ENCODE results near the gene MAP1LC3B.
A peak's percentile ranks its signal among the peaks of the same experiment; 100 is the strongest.

Gene MAP1LC3B

GRCh38 chr16:87425941-87426340, 33.8 kb downstream of the MAP1LC3B start:
- DNase-seq: no peak
- Histone ChIP-seq H3K27me3 (replicated peaks; ENCODE audit: control insufficient read depth, insufficient read depth, low read length, poor library complexity, severe bottlenecking) (no peaks in the 10 kb centered on the region), H3K36me3 (ENCODE audit: control insufficient read depth, insufficient read depth, low read length) (peaks cover 24% of the 10 kb centered on the region), H3K4me3 (ENCODE audit: insufficient read depth, low read depth, low read length, poor library complexity, severe bottlenecking) (no peak overlapping the region), H3K4me1 (ENCODE audit: control insufficient read depth, insufficient read depth, low read length, poor library complexity, severe bottlenecking) (no peaks in the 10 kb centered on the region), H3K9me3 (ENCODE audit: control insufficient read depth, low read length) (no peaks in the 10 kb centered on the region), H3K27ac (ENCODE audit: insufficient read depth, low read length, poor library complexity, severe bottlenecking) (no peak overlapping the region)

GRCh38 chr16:87426423-87427215, 34.5 kb downstream of the MAP1LC3B start:
- DNase-seq: no peak
- H3K9me3 ChIP-seq (ENCODE audit: control insufficient read depth, low read length): no peaks in the 10 kb centered on the region
- no peak overlapping the region for H3K4me3 ChIP-seq (ENCODE audit: insufficient read depth, low read depth, low read length, poor library complexity, severe bottlenecking)
- peaks cover 19% of the 10 kb centered on the region for H3K36me3 ChIP-seq (ENCODE audit: control insufficient read depth, insufficient read depth, low read length)
- H3K27me3 ChIP-seq (replicated peaks; ENCODE audit: control insufficient read depth, insufficient read depth, low read length, poor library complexity, severe bottlenecking): no peaks in the 10 kb centered on the region
- H3K4me1 ChIP-seq (ENCODE audit: control insufficient read depth, insufficient read depth, low read length, poor library complexity, severe bottlenecking): no peaks in the 10 kb centered on the region
- no peak overlapping the region for H3K27ac ChIP-seq (ENCODE audit: insufficient read depth, low read length, poor library complexity, severe bottlenecking)

- no peak for DNase-seq
- Histone ChIP-seq H3K36me3 (ENCODE audit: control insufficient read depth, insufficient read depth, low read length) (peaks cover 7% of the 10 kb centered on the region), H3K4me1 (ENCODE audit: control insufficient read depth, insufficient read depth, low read length, poor library complexity, severe bottlenecking) (peaks cover 8% of the 10 kb centered on the region), H3K27ac (ENCODE audit: insufficient read depth, low read length, poor library complexity, severe bottlenecking) (no peak overlapping the region), H3K27me3 (replicated peaks; ENCODE audit: control insufficient read depth, insufficient read depth, low read length, poor library complexity, severe bottlenecking) (no peaks in the 10 kb centered on the region), H3K9me3 (ENCODE audit: control insufficient read depth, low read length) (no peaks in the 10 kb centered on the region), H3K4me3 (ENCODE audit: insufficient read depth, low read depth, low read length, poor library complexity, severe bottlenecking) (no peak overlapping the region)
Measured at GRCh38 chr16:87431926-87432325, 39.8 kb downstream of the MAP1LC3B start.

- no peak for DNase-seq
- Histone ChIP-seq H3K4me1 (ENCODE audit: control insufficient read depth, insufficient read depth, low read length, poor library complexity, severe bottlenecking) (peaks cover 9% of the 10 kb centered on the region), H3K27me3 (replicated peaks; ENCODE audit: control insufficient read depth, insufficient read depth, low read length, poor library complexity, severe bottlenecking) (no peaks in the 10 kb centered on the region), H3K27ac (ENCODE audit: insufficient read depth, low read length, poor library complexity, severe bottlenecking) (no peak overlapping the region), H3K36me3 (ENCODE audit: control insufficient read depth, insufficient read depth, low read length) (peaks cover 7% of the 10 kb centered on the region), H3K4me3 (ENCODE audit: insufficient read depth, low read depth, low read length, poor library complexity, severe bottlenecking) (no peak overlapping the region), H3K9me3 (ENCODE audit: control insufficient read depth, low read length) (no peaks in the 10 kb centered on the region)
Measured at GRCh38 chr16:87432330-87432915, 40.3 kb downstream of the MAP1LC3B start.

DNA sequence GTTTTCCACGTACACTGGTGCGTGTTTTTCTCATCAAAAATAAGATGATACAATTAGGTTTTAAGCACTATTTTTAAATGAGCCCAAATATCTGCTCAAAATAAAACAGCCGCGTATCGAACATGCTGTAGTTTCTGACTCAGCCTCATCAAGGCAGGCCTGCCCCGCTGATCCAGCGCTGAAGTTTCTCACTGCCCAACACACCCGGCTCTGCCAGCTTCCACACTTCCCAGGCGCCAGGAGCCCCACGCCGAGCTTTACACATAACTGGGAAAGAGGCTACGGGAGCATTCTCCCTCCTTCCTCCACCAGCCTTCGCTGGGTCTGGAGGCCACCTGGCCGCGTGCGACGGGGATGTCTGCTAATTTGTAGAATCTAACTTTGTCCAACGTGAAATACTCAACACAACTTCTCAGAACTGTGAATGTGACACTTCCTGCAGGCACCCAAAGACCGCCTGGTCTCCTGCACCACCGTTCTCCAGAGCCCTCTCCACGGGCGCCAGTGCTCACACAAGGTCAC, 42.1 kb downstream of the MAP1LC3B start:
- no peak for DNase-seq
- no peaks in the 10 kb centered on the region for H3K27me3 ChIP-seq (replicated peaks; ENCODE audit: control insufficient read depth, insufficient read depth, low read length, poor library complexity, severe bottlenecking)
- no peaks in the 10 kb centered on the region for H3K9me3 ChIP-seq (ENCODE audit: control insufficient read depth, low read length)
- no peak overlapping the region for H3K4me3 ChIP-seq (ENCODE audit: insufficient read depth, low read depth, low read length, poor library complexity, severe bottlenecking)
- H3K36me3 ChIP-seq (ENCODE audit: control insufficient read depth, insufficient read depth, low read length): peaks cover 7% of the 10 kb centered on the region
- H3K27ac ChIP-seq (ENCODE audit: insufficient read depth, low read length, poor library complexity, severe bottlenecking): no peak overlapping the region
- H3K4me1 ChIP-seq (ENCODE audit: control insufficient read depth, insufficient read depth, low read length, poor library complexity, severe bottlenecking): peaks cover 9% of the 10 kb centered on the region

GRCh38 chr16:87435372-87436224, 43.5 kb downstream of the MAP1LC3B start:
- no peak overlapping the region for H3K4me3 ChIP-seq (ENCODE audit: insufficient read depth, low read depth, low read length, poor library complexity, severe bottlenecking)
- H3K27me3 ChIP-seq (replicated peaks; ENCODE audit: control insufficient read depth, insufficient read depth, low read length, poor library complexity, severe bottlenecking): no peaks in the 10 kb centered on the region
- H3K4me1 ChIP-seq (ENCODE audit: control insufficient read depth, insufficient read depth, low read length, poor library complexity, severe bottlenecking): peaks cover 9% of the 10 kb centered on the region
- H3K36me3 ChIP-seq (ENCODE audit: control insufficient read depth, insufficient read depth, low read length): peaks cover 7% of the 10 kb centered on the region
- H3K9me3 ChIP-seq (ENCODE audit: control insufficient read depth, low read length): no peaks in the 10 kb centered on the region
- H3K27ac ChIP-seq (ENCODE audit: insufficient read depth, low read length, poor library complexity, severe bottlenecking): no peak overlapping the region
- no peak for DNase-seq

- DNase-seq: no peak
- no peaks in the 10 kb centered on the region for H3K9me3 ChIP-seq (ENCODE audit: control insufficient read depth, low read length)
- H3K4me1 ChIP-seq (ENCODE audit: control insufficient read depth, insufficient read depth, low read length, poor library complexity, severe bottlenecking): peaks cover 9% of the 10 kb centered on the region
- no peaks in the 10 kb centered on the region for H3K27me3 ChIP-seq (replicated peaks; ENCODE audit: control insufficient read depth, insufficient read depth, low read length, poor library complexity, severe bottlenecking)
- no peak overlapping the region for H3K27ac ChIP-seq (ENCODE audit: insufficient read depth, low read length, poor library complexity, severe bottlenecking)
- H3K4me3 ChIP-seq (ENCODE audit: insufficient read depth, low read depth, low read length, poor library complexity, severe bottlenecking): peak overlapping the region; percentile 22
- H3K36me3 ChIP-seq (ENCODE audit: control insufficient read depth, insufficient read depth, low read length): peaks cover 7% of the 10 kb centered on the region
Measured at GRCh38 chr16:87436225-87437172, 44.4 kb downstream of the MAP1LC3B start.

DNA sequence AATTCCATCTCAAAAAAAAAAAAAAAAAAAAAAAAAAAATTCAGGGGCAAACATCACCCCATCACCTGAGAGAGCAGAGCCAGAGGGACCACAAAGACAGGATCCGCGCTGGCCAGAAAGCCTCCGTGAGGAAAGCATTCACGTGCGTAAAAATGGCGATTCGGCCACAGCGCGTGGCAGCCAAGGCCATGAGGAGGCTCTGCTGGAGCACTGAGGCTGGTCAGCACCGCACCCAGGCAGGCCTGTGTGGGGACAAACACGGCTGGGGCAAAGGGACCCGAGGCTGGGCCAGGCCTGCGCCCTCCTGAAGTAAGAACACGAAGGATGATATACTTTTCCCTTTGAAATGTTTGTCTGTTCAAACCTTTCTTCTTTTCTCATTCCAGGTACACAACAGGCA, 45.2 kb downstream of the MAP1LC3B start:
- Histone ChIP-seq H3K4me1 (ENCODE audit: control insufficient read depth, insufficient read depth, low read length, poor library complexity, severe bottlenecking) (peaks cover 9% of the 10 kb centered on the region), H3K27ac (ENCODE audit: insufficient read depth, low read length, poor library complexity, severe bottlenecking) (no peak overlapping the region), H3K27me3 (replicated peaks; ENCODE audit: control insufficient read depth, insufficient read depth, low read length, poor library complexity, severe bottlenecking) (no peaks in the 10 kb centered on the region), H3K9me3 (ENCODE audit: control insufficient read depth, low read length) (no peaks in the 10 kb centered on the region), H3K4me3 (ENCODE audit: insufficient read depth, low read depth, low read length, poor library complexity, severe bottlenecking) (no peak overlapping the region), H3K36me3 (ENCODE audit: control insufficient read depth, insufficient read depth, low read length) (no peaks in the 10 kb centered on the region)
- no peak for DNase-seq

DNA sequence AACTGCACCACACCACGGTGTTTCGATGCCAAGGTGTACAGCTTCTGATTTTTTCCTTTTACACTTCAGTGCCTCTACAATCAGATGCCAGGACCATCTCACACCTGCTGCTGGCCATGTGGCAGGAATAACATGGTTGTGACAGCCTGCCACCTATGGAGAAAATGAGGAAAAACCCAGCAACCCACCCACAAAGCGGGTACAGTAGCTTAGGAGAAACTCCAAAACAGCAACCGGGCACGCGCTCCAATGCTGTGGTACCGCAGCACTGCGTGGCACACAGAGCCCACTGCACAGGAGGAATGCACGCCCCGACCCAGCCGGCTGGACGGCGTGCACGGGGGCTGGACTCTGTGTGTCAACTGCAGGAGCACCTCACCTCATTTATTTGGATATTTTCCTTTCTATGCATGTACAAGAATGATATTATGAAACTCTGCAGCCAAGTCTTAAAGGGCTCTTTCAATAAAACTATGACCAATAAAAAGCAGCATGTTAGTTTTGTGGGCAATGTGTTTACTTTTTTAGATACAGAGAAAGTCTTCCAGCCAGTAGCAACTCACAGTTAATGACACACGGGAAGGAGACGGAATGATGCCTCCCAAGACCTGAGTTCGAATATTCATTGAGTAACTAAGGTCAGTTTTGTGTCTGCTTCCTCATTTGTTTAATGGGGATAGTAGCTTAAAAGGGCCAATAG, 45.9 kb downstream of the MAP1LC3B start:
- Histone ChIP-seq H3K36me3 (ENCODE audit: control insufficient read depth, insufficient read depth, low read length) (no peaks in the 10 kb centered on the region), H3K27me3 (replicated peaks; ENCODE audit: control insufficient read depth, insufficient read depth, low read length, poor library complexity, severe bottlenecking) (no peaks in the 10 kb centered on the region), H3K4me1 (ENCODE audit: control insufficient read depth, insufficient read depth, low read length, poor library complexity, severe bottlenecking) (peaks cover 9% of the 10 kb centered on the region), H3K4me3 (ENCODE audit: insufficient read depth, low read depth, low read length, poor library complexity, severe bottlenecking) (no peak overlapping the region), H3K27ac (ENCODE audit: insufficient read depth, low read length, poor library complexity, severe bottlenecking) (no peak overlapping the region), H3K9me3 (ENCODE audit: control insufficient read depth, low read length) (no peaks in the 10 kb centered on the region)
- DNase-seq: no peak

All from effector memory CD4-positive, alpha-beta T cell (primary cell).